Measurements from ENCODE around the gene CBX3.
"Not testable (repeated sequence)": the region's sequence is repeated elsewhere in the genome, so short reads cannot be mapped to it uniquely, and the experiment has no call there.

The CBX3 gene

DNA sequence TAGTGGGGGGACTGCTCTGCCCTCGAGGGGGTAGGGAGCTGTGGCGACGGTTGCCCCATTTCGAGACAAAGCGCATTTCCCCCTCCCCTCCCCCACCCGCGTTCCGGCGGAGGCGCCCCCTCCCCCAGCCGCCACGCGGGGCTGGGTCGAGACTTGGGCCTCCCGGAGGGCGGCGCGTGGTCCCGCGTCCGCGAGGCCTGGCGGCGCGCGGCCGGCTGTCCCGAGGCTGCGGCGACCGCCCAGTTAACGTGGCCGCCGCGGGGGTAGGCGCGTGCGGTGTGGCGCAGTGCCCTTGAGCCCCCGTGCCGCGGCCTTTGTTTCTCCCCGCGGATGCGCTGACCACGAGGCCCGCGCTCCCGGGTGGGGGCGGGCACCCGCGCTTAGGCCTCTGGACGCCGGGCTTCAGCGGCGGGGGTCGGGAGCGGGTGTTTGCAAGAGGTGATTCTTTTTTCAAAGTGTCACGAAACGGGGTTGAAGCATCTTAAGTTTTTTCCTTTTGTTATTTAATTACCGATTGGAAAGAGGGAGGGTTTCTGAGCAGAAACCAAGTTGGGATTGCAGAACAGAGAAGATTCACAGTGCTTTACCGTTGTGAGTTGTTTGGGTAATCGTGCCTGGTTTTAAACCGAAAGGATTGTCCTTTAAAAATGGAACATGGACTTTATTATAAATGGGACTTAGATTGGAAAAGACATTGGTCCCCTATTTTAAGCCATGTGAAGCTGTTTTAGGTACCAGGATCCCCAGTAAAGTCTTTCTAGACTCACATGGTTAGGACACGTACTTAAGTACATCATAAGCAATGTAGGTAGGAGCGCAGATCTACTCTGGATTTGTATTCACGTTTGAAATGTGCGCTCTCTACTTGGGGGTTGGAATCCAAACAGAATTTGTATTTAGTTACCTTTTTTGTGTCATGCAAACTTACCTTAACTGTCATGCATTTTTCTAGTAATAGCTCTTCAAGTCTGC is 760 bp downstream of the CBX3 start:
- DNase-seq (ENCODE audit: low spot score): no peak

- no peak for DNase-seq (ENCODE audit: low spot score)
Observed at GRCh38 chr7:26203016-26203415, 1.5 kb downstream of the CBX3 start.

DNA sequence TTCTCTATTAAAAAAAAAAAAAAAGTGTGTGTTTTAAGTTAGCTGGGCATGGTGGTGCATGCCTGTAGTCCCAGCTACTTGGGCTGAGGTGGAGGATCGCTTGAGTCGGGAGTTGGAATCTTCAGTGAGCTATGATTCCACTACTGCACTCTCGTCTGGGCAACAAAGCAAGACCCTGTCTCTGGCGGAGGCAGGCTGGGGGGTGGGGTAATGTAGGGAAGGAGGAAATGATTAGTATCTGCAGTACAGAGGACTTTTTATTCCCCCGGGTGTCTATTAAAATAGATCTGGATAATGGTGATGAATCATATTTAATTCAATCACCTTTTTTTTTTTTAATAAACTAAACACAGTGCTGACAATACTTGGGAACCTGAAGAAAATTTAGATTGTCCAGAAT is 6.5 kb downstream of the CBX3 start:
- no peak for DNase-seq (ENCODE audit: low spot score)

- no peak for DNase-seq (ENCODE audit: low spot score)
Observed at GRCh38 chr7:26212921-26213718, 11.6 kb downstream of the CBX3 start.

GRCh38 chr7:26213807-26214515 is 12.4 kb downstream of the CBX3 start:
- DNase-seq (ENCODE audit: low spot score): no peak

- no peak for DNase-seq (ENCODE audit: low spot score)
Observed at GRCh38 chr7:26216049-26216448, 14.5 kb downstream of the CBX3 start.

DNA sequence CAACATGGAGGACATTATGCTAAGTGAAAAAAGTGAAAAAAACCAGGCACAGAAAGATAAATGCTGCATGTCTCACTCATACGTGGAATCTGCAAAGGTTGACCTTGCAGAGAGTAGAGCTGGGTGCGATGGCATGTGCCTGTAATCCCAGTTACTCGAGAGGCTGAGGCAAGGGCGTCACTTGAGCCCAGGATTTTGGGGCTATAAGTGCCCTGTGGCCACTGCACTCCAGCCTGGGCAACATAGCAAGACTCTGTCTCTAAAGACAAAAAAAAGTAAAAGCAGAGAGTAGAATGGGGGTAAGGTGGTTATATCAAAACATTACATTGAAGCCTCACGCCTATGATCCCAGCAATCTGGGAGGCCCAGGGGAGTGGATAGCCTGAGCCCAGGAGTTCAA is 22.8 kb downstream of the CBX3 start:
- DNase-seq (ENCODE audit: low spot score): no peak

DNA sequence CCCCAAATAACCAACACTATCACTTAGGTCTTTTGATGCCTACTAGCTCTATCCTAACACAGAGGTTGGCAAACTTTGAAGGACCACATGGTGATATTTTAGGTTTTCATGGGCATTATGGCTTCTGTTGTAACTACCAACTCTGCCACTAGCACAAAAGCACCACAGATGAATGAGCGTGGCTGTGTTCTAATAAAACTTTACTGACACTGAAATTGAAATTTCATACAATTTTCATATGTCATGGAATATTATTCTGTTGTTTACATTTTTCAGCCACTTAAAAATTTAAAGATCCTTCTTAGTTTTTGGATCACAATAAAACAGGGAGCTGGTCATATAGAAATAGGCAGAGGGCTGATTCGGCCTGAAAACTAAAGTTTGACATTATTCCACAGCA is 26.4 kb downstream of the CBX3 start:
- no peak for DNase-seq (ENCODE audit: low spot score)

DNA sequence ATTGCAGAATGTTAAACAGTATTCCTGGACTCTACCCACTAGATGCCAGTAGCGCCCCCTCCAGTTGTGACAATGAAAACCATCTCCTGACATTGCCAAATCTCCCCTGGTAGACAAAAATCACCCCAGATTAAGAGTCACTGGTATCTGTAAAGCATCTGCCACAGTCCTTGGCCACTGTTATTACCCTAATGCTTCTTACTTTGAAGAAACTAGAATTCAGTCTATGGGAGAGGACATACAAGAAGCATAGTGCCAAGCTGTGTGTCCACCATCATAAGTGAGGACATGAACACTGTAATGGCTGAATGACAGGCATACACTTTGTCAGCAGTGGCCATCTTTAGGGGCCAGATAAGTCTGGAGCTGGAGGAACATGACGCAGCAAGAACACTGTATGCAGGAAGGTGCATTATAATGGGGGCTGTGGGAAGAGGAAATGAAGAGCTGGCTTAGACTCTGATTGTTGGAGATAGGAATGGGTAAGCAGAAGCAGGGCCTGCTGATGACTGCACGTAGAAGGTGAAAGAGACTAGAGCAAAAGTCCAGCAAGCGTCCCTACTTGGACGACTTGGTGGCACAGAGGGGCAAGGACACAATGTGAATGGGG is 32.5 kb downstream of the CBX3 start:
- DNase-seq (ENCODE audit: low spot score): no peak

GRCh38 chr7:26237035-26237807 is 35.7 kb downstream of the CBX3 start:
- DNase-seq (ENCODE audit: low spot score): no peak

DNA sequence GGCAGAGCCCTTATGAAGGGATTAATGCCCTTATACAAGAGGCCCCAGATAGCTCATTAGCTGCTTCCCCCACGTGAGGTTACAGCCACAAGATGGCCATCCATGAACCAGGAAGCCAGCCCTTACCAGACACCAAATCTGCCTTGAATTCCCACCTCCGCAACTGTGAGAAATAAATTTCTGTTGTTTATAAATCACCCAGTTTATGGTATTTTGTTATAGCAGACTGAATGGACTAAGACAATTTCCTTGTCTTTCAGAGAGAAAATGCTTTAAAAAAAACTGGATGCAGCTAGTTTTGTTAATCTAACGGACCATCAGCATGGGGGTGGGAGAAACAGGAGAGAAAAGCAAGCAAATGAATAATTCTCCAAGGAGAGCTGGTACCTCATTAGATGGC is 36.5 kb downstream of the CBX3 start:
- no peak for DNase-seq (ENCODE audit: low spot score)

DNA sequence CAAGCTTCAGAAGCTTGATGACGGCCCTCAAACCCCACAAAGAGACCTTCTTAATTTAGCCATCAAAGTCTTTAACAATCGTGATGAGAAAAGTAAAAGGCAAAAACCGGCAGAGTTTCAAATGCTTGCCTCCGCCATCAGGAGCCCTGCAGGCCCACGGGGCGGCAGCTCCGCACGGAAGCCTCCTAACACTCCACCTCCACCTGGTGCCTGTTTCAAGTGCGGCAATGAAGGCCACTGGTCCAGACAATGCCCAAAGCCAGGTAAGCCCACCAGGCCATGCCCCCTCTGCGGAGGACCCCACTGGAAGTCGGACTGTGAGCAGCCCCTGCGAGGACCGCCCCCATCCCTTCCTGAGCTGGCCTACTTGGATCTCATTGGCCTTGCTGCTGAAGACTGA is 43.6 kb downstream of the CBX3 start:
- DNase-seq (ENCODE audit: low spot score): no peak

GRCh38 chr7:26250239-26250638 is 48.7 kb downstream of the CBX3 start:
- DNase-seq (ENCODE audit: low spot score): no peak

DNA sequence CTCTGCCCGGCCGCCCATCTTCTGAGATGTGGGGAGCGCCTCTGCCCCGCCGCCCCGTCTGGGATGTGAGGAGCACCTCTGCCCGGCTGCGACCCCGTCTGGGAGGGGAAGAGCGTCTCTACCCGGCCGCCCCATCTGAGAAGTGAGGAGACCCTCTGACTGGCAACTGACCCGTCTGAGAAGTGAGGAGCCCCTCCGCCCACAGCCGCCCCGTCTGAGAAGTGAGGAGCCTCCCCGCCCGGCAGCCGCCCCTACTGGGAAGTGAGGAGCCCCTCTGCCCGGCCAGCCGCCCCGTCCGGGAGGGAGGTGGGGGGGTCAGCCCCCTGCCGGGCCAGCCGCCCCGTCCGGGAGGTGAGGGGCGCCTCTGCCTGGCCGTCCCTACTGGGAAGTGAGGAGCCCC is 60.3 kb downstream of the CBX3 start:
- DNase-seq (ENCODE audit: low spot score): not testable (repeated sequence)

All from HuH-7 (cell line).